H9 (cell line): ENCODE data around the gene GNB1L. TPM values are rescaled to one million over a fixed set of nuclear protein-coding genes. Genes with fewer than 3 reads are reported as not detected.

Experiments
- DNase-seq: peaks from one replicate; pipeline ENCODE4 v3.0.0-alpha.2; 2017
- H2AFZ ChIP-seq: one replicate; pipeline ENCODE4 v1.6.1; 2013; ENCODE audit warnings: mild to moderate bottlenecking, low read length, control low read depth, moderate library complexity
- H2AK5ac ChIP-seq: 2 replicates; pipeline ENCODE4 v1.6.1; 2013; ENCODE audit warnings: low read length, control low read depth, mixed read lengths; ENCODE audit not compliant: insufficient read length
- H2BK120ac ChIP-seq: one replicate; pipeline ENCODE4 v1.6.1; 2013; ENCODE audit warnings: low read depth, mild to moderate bottlenecking, low read length, control low read depth, inconsistent platforms; ENCODE audit not compliant: poor library complexity, severe bottlenecking
- H2BK12ac ChIP-seq: 2 replicates; pipeline ENCODE4 v1.6.1; 2013; ENCODE audit warnings: low read length, control low read depth, mixed read lengths, low read depth; ENCODE audit not compliant: insufficient read length
- H2BK15ac ChIP-seq: 2 replicates; pipeline ENCODE4 v1.6.1; 2013; ENCODE audit warnings: low read depth, low read length, control low read depth
- H2BK20ac ChIP-seq: one replicate; pipeline ENCODE4 v1.6.1; 2013; ENCODE audit warnings: low read depth, mild to moderate bottlenecking, low read length, control low read depth, inconsistent platforms; ENCODE audit not compliant: poor library complexity, severe bottlenecking
- H2BK5ac ChIP-seq: 2 replicates; pipeline ENCODE4 v1.6.1; 2013; ENCODE audit warnings: low read length, control low read depth, mixed read lengths; ENCODE audit not compliant: insufficient read length
- H3K14ac ChIP-seq: 2 replicates; pipeline ENCODE4 v1.6.1; 2013; ENCODE audit warnings: low read length, control low read depth; ENCODE audit not compliant: insufficient read depth
- H3K18ac ChIP-seq: 2 replicates; pipeline ENCODE4 v1.6.1; 2013; ENCODE audit warnings: low read depth, mild to moderate bottlenecking, mixed read lengths, low read length, control low read depth; ENCODE audit not compliant: insufficient read length
- H3K23ac ChIP-seq: 2 replicates; pipeline ENCODE4 v1.6.1; 2013; ENCODE audit warnings: low read length, control low read depth, mixed read lengths, low read depth; ENCODE audit not compliant: insufficient read length
- H3K23me2 ChIP-seq: 2 replicates; pipeline ENCODE4 v1.6.1; 2013; ENCODE audit warnings: low read depth, mild to moderate bottlenecking, mixed read lengths, low read length, control low read depth; ENCODE audit not compliant: insufficient read length, poor library complexity, severe bottlenecking
- H3K27ac ChIP-seq: 2 replicates; pipeline ENCODE4 v1.5.1; 2013; ENCODE audit warnings: low read length, control low read depth, mixed read lengths, low read depth; ENCODE audit not compliant: insufficient read length
- H3K27me3 ChIP-seq: 2 replicates; pipeline ENCODE4 v1.6.1; 2013; ENCODE audit warnings: low read length, control low read depth, inconsistent platforms; ENCODE audit not compliant: insufficient read depth
- H3K4ac ChIP-seq: 2 replicates; pipeline ENCODE4 v1.6.1; 2013; ENCODE audit warnings: low read depth, mild to moderate bottlenecking, control low read depth, inconsistent platforms, low read length, moderate library complexity
- H3K4me1 ChIP-seq: 2 replicates; pipeline ENCODE4 v1.6.1; 2013; ENCODE audit warnings: low read length, control low read depth, inconsistent platforms; ENCODE audit not compliant: insufficient read depth
- H3K4me2 ChIP-seq: 2 replicates; pipeline ENCODE4 v1.6.1; 2013; ENCODE audit warnings: low read length, control low read depth, mixed read lengths; ENCODE audit not compliant: insufficient read length, insufficient read depth
- H3K56ac ChIP-seq: 2 replicates; pipeline ENCODE4 v1.6.1; 2013; ENCODE audit warnings: low read depth, mild to moderate bottlenecking, mixed read lengths, low read length, control low read depth; ENCODE audit not compliant: insufficient read length
- H3K79me1 ChIP-seq: 2 replicates; pipeline ENCODE4 v1.6.1; 2013; ENCODE audit warnings: low read depth, mild to moderate bottlenecking, moderate library complexity, low read length, control low read depth, inconsistent platforms; ENCODE audit not compliant: insufficient read depth, poor library complexity, severe bottlenecking
- H3K79me2 ChIP-seq: 2 replicates; pipeline ENCODE4 v1.6.1; 2013; ENCODE audit warnings: low read length, control low read depth, inconsistent platforms; ENCODE audit not compliant: insufficient read depth
- H3K9ac ChIP-seq: 2 replicates; pipeline ENCODE4 v1.6.1; 2013; ENCODE audit warnings: low read length, control low read depth, mixed read lengths; ENCODE audit not compliant: insufficient read length; ENCODE audit errors: extremely low read depth
- H3K9me3 ChIP-seq: one replicate; pipeline ENCODE4 v1.6.1; 2013; ENCODE audit warnings: low read depth, low read length, inconsistent platforms; ENCODE audit not compliant: control insufficient read depth
- H3T11ph ChIP-seq: one replicate; pipeline ENCODE4 v1.6.1; 2013; ENCODE audit warnings: mild to moderate bottlenecking, low read length, control low read depth, inconsistent platforms
- H4K20me1 ChIP-seq: one replicate; pipeline ENCODE4 v1.6.1; 2013; ENCODE audit not compliant: control insufficient read depth, insufficient read length, insufficient read depth
- H4K5ac ChIP-seq: 2 replicates; pipeline ENCODE4 v1.6.1; 2013; ENCODE audit warnings: low read depth, mild to moderate bottlenecking, mixed read lengths, low read length, control low read depth; ENCODE audit not compliant: insufficient read length
- H4K8ac ChIP-seq: replicated peaks from 2 replicates; pipeline ENCODE4 v1.6.1; 2013; ENCODE audit warnings: low read length, control low read depth, mixed read lengths, low read depth; ENCODE audit not compliant: insufficient read length
- H4K91ac ChIP-seq: 2 replicates; pipeline ENCODE4 v1.6.1; 2013; ENCODE audit warnings: low read depth, mild to moderate bottlenecking, moderate library complexity, mixed read lengths, low read length, control low read depth; ENCODE audit not compliant: insufficient read length
- H3K27ac Mint-ChIP-seq, 3 experiments: 2 replicates in 2 of 3; 3 replicates in 1 of 3; pipeline ENCODE4 v1.8.0; 2020 to 2021; ENCODE audit warnings: mixed read lengths in 3 of 3, mild to moderate bottlenecking in 1 of 3, moderate library complexity in 1 of 3
- H3K27me3 Mint-ChIP-seq: 2 replicates; pipeline ENCODE4 v1.8.0; 2021; ENCODE audit warnings: low read depth, mild to moderate bottlenecking, moderate library complexity, mixed read lengths
- H3K36me3 Mint-ChIP-seq, 3 experiments: 2 replicates in 2 of 3; 3 replicates in 1 of 3; pipeline ENCODE4 v1.8.0; 2020 to 2021; ENCODE audit warnings: low read depth in 3 of 3, mixed read lengths in 3 of 3; ENCODE audit not compliant: insufficient read depth in 1 of 3
- H3K4me1 Mint-ChIP-seq, 2 experiments: 2 replicates each; pipeline ENCODE4 v1.8.0; 2020; ENCODE audit warnings: mixed read lengths in 2 of 2
- H3K4me3 Mint-ChIP-seq, 2 experiments: 2 replicates in 1 of 2; 3 replicates in 1 of 2; pipeline ENCODE4 v1.8.0; 2020 to 2021; ENCODE audit warnings: mild to moderate bottlenecking in 2 of 2, mixed read lengths in 2 of 2, moderate library complexity in 1 of 2
- H3K9me3 Mint-ChIP-seq, 2 experiments: 2 replicates in 1 of 2; 3 replicates in 1 of 2; pipeline ENCODE4 v1.8.0; 2020; ENCODE audit warnings: mild to moderate bottlenecking in 2 of 2, mixed read lengths in 2 of 2, moderate library complexity in 1 of 2
- WGBS: extraction: QIAGEN DNeasy Blood & Tissue Kit; methylation state at CpG from one replicate; pipeline ENCODE4 v1.1.7; 2013; ENCODE audit warnings: missing lambda C conversion rate, low lambda C conversion rate, mixed read lengths; ENCODE audit not compliant: insufficient read length; ENCODE audit errors: extremely low coverage; 5-methylcytosine and 5-hydroxymethylcytosine counted together
- total RNA-seq: library from RNA; stranded (reverse); gene quantifications from 2 replicates; pipeline ENCODE4 v1.2.1, GENCODE V29; 2021
- TF ChIP-seq, protein P1 (sequence below): fragments of 200-600 bp; sonication (generic); conservative IDR thresholded peaks from 3 replicates; pipeline ENCODE4 v1.8.0; 2021; ENCODE audit warnings: antibody characterized with exemption, mild to moderate bottlenecking

The GNB1L gene
- total RNA-seq, 1 experiment from 2014 or later = 22.4 TPM

GRCh38 chr22:19772422-19772672 lies 82.3 kb downstream of the GNB1L start:
- H2BK120ac ChIP-seq = no peak overlapping the region
- no peak overlapping the region for H3K27ac Mint-ChIP-seq
- H3K27me3 Mint-ChIP-seq = peaks cover 81% of the 10 kb centered on the region
- H4K8ac ChIP-seq = no peak overlapping the region
- H3K79me2 ChIP-seq = no peaks in the 10 kb centered on the region
- no peak overlapping the region for H2BK20ac ChIP-seq
- no peak overlapping the region for H3K9ac ChIP-seq
- no peak overlapping the region for H3K27ac ChIP-seq
- H2BK5ac ChIP-seq = no peak overlapping the region
- H3K14ac ChIP-seq = no peak overlapping the region
- no peaks in the 10 kb centered on the region for H3K9me3 Mint-ChIP-seq
- no peak overlapping the region for H2BK12ac ChIP-seq
- H3K4me3 Mint-ChIP-seq = no peak overlapping the region
- H3K56ac ChIP-seq = no peak overlapping the region
- no peak overlapping the region for H2AK5ac ChIP-seq
- H3K36me3 Mint-ChIP-seq = no peaks in the 10 kb centered on the region
- H3T11ph ChIP-seq = no peak overlapping the region
- TF ChIP-seq, protein P1, sequence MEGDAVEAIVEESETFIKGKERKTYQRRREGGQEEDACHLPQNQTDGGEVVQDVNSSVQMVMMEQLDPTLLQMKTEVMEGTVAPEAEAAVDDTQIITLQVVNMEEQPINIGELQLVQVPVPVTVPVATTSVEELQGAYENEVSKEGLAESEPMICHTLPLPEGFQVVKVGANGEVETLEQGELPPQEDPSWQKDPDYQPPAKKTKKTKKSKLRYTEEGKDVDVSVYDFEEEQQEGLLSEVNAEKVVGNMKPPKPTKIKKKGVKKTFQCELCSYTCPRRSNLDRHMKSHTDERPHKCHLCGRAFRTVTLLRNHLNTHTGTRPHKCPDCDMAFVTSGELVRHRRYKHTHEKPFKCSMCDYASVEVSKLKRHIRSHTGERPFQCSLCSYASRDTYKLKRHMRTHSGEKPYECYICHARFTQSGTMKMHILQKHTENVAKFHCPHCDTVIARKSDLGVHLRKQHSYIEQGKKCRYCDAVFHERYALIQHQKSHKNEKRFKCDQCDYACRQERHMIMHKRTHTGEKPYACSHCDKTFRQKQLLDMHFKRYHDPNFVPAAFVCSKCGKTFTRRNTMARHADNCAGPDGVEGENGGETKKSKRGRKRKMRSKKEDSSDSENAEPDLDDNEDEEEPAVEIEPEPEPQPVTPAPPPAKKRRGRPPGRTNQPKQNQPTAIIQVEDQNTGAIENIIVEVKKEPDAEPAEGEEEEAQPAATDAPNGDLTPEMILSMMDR = no peak
- peaks cover 22% of the 10 kb centered on the region for H3K27me3 ChIP-seq
- no peak overlapping the region for H3K23ac ChIP-seq
- no peak overlapping the region for H3K4me2 ChIP-seq
- no peak overlapping the region for H3K4ac ChIP-seq
- no peak overlapping the region for H3K18ac ChIP-seq
- peaks cover 4% of the 10 kb centered on the region; the same call in 1 of the 2 replicates for H3K4me1 ChIP-seq
- H4K5ac ChIP-seq = no peak overlapping the region
- no peak overlapping the region for H4K91ac ChIP-seq
- no CpG with 5 or more reads among the region's 4 CpGs for WGBS
- DNase-seq = no peak
- H2BK15ac ChIP-seq = no peak overlapping the region
- no peak overlapping the region for H2AFZ ChIP-seq
- no peaks in the 10 kb centered on the region for H4K20me1 ChIP-seq
- peaks cover 3 to 13% of the 10 kb centered on the region in 2 experiments; a peak in 3 of 4 replicates for H3K4me1 Mint-ChIP-seq
- no peaks in the 10 kb centered on the region for H3K9me3 ChIP-seq
- no peaks in the 10 kb centered on the region for H3K79me1 ChIP-seq
- H3K23me2 ChIP-seq = peaks cover 4% of the 10 kb centered on the region
